Activated naive CD8-positive, alpha-beta T cell treated with anti-CD3 and anti-CD28 coated beads, Interleukin-2, amount 50 U/mL, for 16 hours (primary cell): ENCODE results near the gene CROCC.
"Not testable (repeated sequence)": the region's sequence is repeated elsewhere in the genome, so short reads cannot be mapped to it uniquely, and the experiment has no call there.

Experiments
- DNase-seq: peaks from one replicate; pipeline ENCODE4 v3.0.0-alpha.2; 2020; ENCODE audit warnings: low read depth, low spot score

The CROCC gene

GRCh38 chr1:16895598-16896315, 26.0 kb upstream of the CROCC start, which contains the start of gene RNU1-2:
Gene RNU1-2 (plus strand): TSS chr1:16895980.
- DNase-seq: not testable (repeated sequence)

DNA sequence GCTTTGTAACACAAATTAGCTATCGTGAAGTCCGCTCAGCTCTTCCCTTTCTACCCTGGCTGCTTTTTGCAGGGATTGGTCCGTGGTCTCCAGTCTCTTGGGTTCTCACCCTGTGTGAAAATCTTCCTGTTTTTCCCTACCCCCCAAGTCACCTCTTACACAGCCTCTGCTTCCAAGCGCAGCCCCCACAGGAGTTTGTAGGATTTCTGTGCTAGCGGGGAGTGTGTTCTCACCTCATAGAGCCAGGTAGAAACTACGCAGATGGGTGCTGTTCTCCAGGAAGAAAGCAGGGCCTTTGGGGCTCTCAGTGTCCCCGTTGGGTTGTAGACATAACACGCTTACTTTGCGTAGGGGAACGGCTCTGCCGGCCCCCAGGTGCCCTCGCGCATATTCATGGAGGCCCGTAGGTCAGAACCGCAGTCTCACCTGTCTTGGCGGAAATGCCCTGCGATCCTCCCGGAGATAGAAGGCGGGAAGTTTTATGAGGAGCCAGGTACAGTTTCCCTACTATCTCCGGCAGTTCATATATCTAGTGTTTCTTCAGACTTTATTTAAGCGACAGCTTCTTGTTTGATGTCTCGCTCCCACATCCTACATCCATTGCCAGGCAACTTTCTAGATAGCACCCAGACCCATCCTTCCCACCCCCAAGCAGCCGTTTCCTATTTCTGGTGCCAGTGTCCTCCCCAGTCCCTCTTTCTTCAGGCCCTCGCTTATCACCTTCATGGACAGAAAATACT, 25.2 kb upstream of the CROCC start:
- DNase-seq: peak; percentile 66

- DNase-seq: not testable (repeated sequence)
Observed at GRCh38 chr1:16897653-16898052, 24.1 kb upstream of the CROCC start.

DNA sequence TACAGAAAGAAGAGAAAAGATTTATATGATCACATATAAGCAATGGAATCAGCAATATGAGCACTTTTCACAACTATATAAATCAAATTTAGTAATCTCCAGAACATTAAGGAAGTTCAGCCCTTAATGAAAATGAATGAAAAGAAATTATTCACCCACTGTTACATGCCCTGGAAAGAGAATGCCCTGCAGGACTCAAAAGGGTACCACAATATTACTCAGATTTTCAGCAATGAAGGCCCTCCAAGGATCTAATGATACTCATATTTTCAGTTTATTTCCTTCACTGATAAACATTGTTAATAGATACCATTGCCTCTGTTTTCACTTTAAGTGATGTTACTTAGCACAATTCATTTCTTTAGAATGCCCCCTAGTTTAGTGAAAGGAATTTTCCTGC, 23.4 kb upstream of the CROCC start:
- not testable (repeated sequence) for DNase-seq

- DNase-seq: not testable (repeated sequence)
Observed at GRCh38 chr1:16899020-16899419, 22.7 kb upstream of the CROCC start.

GRCh38 chr1:16900751-16901150, 21.0 kb upstream of the CROCC start:
- no peak for DNase-seq

- not testable (repeated sequence) for DNase-seq
Observed at GRCh38 chr1:16901371-16901770, 20.4 kb upstream of the CROCC start.

DNA sequence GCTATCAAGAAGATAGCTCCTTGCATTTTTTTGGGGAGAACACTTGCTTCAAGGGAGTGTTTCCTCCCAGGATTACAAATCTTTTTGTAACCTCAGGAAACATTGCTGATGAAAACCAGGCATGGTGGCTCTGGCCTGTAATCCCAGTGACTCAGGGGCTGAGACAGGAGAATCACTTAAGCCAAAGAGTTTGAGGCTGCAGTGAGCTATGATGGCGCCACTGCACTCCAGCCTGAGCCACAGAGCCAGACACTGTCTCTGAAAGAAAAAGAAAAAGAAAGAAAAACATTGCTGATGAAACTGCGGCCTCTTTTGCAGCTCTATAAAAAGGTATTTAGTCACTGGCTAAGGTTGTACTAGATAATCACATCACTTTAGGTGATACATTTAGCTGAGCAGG, 18.7 kb upstream of the CROCC start:
- no peak for DNase-seq

GRCh38 chr1:16903458-16903796, 18.3 kb upstream of the CROCC start:
- no peak for DNase-seq

- DNase-seq: peak; percentile 100
Observed at GRCh38 chr1:16904560-16905109, 17.1 kb upstream of the CROCC start.

- DNase-seq: no peak
Observed at GRCh38 chr1:16905110-16905867, 16.4 kb upstream of the CROCC start.

DNA sequence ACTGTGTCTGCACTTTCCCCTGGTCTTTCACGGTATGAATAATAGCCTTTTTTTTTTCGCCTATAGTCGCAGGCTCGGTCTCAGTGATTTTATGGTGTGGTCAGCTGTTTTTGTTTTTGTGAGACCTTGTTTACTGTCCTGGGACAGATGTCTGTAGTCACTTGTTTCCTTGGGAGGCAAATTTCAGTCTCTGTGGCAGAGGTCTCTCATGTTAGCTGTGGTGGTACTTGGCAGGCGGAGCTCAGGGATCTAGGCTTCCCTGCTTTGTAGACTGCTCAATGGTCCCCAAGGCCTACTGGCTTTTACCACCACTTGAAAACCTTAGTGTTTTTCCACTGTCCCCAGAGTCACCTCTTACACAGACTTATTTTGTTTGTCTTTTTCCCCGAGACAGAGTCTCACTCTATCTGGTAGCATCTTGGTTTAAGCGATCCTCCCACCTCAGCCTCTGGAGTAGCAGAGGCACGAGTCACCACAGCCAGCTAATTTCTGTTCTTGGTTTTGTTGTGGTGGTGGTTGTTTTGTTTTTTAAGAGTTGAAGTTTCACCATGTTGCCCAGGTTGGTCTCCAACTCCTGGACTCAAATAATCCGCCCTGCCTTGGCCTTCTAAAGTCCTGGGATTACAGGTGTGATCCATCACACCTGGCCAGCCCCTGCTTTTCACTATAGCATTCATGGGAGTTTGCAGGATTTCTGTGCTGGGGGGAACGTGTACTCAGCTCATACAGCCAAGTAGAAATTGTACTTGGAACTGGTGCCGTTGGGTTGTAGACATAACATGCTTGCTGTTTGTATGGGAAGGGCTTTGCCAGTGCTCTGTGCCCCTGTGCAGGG, 15.6 kb upstream of the CROCC start:
- no peak for DNase-seq

DNA sequence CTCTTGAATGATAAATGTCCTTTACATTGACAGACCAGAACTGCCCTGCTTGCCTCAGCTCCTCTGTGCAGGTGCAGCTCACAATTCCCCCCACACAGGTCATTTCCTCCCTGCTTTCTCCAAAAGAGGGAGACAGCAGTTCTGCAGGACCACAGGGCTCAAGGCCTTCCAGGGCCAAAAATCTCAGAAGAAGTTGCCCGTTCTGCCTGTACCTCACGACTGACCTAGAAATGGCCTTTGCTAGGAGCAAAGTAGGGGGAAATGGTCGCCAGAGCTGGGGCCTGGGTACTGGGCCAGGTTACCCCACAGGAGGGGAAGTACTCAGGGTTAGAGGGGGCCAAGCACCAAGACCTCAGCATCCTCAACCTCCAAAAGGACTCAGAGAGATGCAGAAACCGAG, 14.9 kb upstream of the CROCC start:
- no peak for DNase-seq

GRCh38 chr1:16907870-16908758, 13.6 kb upstream of the CROCC start:
- no peak for DNase-seq

- not testable (repeated sequence) for DNase-seq
Observed at GRCh38 chr1:16911851-16912721, 9.6 kb upstream of the CROCC start.

DNA sequence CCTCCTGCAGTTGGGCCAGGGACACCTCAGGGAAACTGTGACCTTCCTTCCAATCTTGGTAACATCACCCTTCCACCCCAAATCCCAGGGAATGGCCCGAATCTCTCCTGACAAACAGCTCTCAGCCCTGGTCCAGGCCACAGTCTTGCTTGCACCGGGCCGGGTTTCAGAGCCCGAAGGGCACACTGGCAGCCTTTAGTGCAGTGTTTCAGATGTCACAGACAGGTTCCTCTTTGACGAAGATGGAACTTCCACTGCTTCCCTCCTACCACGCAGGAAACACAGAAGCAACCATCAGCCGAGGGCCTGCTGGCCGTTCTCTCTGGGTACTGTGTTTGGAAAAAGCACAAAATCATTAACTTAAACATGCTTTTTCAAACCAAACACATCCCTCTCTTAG, 9.0 kb upstream of the CROCC start:
- not testable (repeated sequence) for DNase-seq

DNA sequence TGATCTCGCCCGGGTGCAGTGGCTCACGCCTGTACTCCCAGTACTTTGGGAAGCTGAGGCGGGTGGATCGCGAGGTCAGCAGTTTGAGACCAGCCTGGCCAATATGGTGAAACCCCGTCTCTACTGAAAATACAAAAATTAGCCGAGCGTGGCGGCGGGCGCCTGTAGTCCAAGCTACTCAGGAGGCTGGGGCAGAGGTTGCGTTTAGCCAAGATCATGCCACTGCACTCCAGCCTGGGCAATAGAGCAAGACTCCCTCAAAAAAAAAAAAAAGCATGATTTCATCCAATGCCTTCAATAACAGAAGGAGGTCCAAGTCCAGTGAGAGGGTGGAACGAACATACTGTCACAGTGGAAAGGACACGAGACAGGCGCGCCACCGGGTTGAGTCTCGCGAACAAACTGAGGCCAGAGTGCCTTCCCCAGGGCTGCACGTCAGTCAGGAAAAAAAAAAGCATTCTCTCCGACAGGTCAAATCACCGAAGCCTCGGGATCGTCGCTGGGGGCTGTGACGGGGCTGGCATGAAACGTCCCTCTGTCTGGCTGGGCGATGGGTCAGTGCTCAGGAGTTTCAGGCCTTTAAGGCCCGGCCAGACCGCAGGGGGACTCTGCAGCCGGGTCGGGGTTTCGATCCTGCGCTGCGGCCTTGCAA, 8.4 kb upstream of the CROCC start:
- no peak for DNase-seq

- peak; percentile 95 for DNase-seq
Observed at GRCh38 chr1:16913833-16914662, 7.7 kb upstream of the CROCC start.
